ENCODE data around the gene ZMYND11.

The ZMYND11 gene

DNA sequence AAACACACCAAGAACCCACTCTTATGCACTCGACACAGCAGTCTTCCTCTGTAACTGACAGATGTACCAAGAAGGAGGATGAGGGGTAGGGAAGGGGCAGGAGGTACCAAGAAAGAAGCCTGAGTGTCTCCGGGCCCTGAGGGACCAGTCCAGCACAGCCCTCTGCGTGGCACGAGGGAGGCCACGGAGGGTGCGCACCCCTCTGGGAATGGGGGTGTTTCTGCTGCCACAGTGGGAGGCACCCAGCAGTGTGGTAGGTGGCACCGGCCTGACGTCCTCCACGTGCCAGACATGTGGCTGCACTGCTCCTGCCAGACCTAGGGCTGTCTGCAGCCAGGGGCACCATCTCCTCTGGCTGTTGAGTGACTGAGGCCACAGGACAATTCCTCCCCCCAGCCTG lies 154.3 kb downstream of the ZMYND11 start (continued):
- TF ChIP-seq ZNF274 (IDR thresholded peaks at IDR 0.05; ENCODE audit: low read length) = no peak
- TF ChIP-seq ZNF274 (tag by site-specific recombination; IDR thresholded peaks at IDR 0.05; ENCODE audit: borderline replicate concordance) = no peak
- no peak for TF ChIP-seq TCF7L2 (IDR thresholded peaks at IDR 0.05; ENCODE audit: borderline replicate concordance, low read depth, low read length)
- TF ChIP-seq GLIS1 (tag by site-specific recombination; IDR thresholded peaks at IDR 0.05) = no peak
- no peak for TF ChIP-seq ZNF157 (tag by site-specific recombination; IDR thresholded peaks at IDR 0.05)
- no peak for TF ChIP-seq MEIS1 (CRISPR knock-in tag; IDR thresholded peaks at IDR 0.05; ENCODE audit: borderline replicate concordance)
- no peak for TF ChIP-seq BCL11B (tag by site-specific recombination; IDR thresholded peaks at IDR 0.05; ENCODE audit: low read depth)
- TF ChIP-seq, protein P1, sequence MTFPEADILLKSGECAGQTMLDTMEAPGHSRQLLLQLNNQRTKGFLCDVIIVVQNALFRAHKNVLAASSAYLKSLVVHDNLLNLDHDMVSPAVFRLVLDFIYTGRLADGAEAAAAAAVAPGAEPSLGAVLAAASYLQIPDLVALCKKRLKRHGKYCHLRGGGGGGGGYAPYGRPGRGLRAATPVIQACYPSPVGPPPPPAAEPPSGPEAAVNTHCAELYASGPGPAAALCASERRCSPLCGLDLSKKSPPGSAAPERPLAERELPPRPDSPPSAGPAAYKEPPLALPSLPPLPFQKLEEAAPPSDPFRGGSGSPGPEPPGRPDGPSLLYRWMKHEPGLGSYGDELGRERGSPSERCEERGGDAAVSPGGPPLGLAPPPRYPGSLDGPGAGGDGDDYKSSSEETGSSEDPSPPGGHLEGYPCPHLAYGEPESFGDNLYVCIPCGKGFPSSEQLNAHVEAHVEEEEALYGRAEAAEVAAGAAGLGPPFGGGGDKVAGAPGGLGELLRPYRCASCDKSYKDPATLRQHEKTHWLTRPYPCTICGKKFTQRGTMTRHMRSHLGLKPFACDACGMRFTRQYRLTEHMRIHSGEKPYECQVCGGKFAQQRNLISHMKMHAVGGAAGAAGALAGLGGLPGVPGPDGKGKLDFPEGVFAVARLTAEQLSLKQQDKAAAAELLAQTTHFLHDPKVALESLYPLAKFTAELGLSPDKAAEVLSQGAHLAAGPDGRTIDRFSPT (tag by site-specific recombination; IDR thresholded peaks at IDR 0.05) = no peak
- TF ChIP-seq ZNF48 (tag by site-specific recombination; IDR thresholded peaks at IDR 0.05) = no peak
- TF ChIP-seq ZNF561 (tag by site-specific recombination; IDR thresholded peaks at IDR 0.05; ENCODE audit: borderline replicate concordance) = no peak
- TF ChIP-seq ZNF211 (tag by site-specific recombination; IDR thresholded peaks at IDR 0.05; ENCODE audit: low read depth) = no peak

DNA sequence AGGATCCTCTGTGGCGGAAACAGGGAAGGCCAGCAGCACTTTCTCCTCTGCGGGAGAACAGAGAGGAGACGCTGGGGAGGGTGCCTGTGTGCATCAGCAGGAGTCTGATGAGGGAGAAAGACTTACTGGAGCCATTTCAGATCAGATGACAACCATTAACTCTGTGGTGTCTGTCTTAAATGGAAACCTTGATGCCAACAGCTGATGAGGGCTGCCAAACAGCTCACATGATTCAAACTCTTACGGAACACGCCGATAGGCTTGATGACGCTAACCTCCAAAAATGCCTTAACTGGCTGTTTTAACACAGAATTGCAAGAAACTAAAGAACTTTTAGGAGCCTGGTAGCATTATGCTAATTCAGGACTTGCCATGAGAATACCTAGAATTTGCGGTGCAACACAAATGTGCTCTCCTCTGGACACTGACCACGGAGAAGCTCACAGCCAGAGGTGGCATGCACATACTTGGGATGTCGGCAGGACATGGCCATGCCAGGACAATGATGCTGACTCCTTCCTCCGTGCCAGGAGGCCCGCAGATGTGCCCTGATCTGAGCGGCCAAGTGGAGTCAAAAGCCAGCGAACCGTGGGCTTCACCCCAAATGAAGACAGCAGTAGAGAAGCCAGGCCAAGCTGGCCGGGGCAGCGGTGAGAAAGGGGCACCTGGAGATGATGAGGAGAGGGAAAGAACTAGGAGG lies 154.9 kb downstream of the ZMYND11 start:
- POLR2A ChIA-PET = no interaction called here
- Histone ChIP-seq H3K9me3 (ENCODE audit: control insufficient read depth, insufficient read depth, low read depth, low read length) (no peaks in the 10 kb centered on the region), H3K4me3 (ENCODE audit: low read depth, low read length) (no peak overlapping the region), H3K4me1 (ENCODE audit: control insufficient read depth, insufficient read depth, low read length) (no peaks in the 10 kb centered on the region), H3K27ac (ENCODE audit: extremely low read depth, low read depth, low read length) (no peak overlapping the region), H3K36me3 (ENCODE audit: control insufficient read depth in 2 of 2, insufficient read depth in 1 of 2, low read length in 2 of 2) (peaks cover 4 to 40% of the 10 kb centered on the region in 2 experiments; a peak in 2 of 3 replicates)
- CTCF ChIA-PET = interaction anchor here (0.6 kb wide), 1 partner anchor 96 kb away, joined by 4 read pairs; no protein-coding TSS in a partner anchor
- TF ChIP-seq, protein P2, sequence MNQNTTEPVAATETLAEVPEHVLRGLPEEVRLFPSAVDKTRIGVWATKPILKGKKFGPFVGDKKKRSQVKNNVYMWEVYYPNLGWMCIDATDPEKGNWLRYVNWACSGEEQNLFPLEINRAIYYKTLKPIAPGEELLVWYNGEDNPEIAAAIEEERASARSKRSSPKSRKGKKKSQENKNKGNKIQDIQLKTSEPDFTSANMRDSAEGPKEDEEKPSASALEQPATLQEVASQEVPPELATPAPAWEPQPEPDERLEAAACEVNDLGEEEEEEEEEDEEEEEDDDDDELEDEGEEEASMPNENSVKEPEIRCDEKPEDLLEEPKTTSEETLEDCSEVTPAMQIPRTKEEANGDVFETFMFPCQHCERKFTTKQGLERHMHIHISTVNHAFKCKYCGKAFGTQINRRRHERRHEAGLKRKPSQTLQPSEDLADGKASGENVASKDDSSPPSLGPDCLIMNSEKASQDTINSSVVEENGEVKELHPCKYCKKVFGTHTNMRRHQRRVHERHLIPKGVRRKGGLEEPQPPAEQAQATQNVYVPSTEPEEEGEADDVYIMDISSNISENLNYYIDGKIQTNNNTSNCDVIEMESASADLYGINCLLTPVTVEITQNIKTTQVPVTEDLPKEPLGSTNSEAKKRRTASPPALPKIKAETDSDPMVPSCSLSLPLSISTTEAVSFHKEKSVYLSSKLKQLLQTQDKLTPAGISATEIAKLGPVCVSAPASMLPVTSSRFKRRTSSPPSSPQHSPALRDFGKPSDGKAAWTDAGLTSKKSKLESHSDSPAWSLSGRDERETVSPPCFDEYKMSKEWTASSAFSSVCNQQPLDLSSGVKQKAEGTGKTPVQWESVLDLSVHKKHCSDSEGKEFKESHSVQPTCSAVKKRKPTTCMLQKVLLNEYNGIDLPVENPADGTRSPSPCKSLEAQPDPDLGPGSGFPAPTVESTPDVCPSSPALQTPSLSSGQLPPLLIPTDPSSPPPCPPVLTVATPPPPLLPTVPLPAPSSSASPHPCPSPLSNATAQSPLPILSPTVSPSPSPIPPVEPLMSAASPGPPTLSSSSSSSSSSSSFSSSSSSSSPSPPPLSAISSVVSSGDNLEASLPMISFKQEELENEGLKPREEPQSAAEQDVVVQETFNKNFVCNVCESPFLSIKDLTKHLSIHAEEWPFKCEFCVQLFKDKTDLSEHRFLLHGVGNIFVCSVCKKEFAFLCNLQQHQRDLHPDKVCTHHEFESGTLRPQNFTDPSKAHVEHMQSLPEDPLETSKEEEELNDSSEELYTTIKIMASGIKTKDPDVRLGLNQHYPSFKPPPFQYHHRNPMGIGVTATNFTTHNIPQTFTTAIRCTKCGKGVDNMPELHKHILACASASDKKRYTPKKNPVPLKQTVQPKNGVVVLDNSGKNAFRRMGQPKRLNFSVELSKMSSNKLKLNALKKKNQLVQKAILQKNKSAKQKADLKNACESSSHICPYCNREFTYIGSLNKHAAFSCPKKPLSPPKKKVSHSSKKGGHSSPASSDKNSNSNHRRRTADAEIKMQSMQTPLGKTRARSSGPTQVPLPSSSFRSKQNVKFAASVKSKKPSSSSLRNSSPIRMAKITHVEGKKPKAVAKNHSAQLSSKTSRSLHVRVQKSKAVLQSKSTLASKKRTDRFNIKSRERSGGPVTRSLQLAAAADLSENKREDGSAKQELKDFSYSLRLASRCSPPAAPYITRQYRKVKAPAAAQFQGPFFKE (tag by site-specific recombination; IDR thresholded peaks at IDR 0.05; ENCODE audit: borderline replicate concordance) = no peak
- no peak for TF ChIP-seq ZNF211 (tag by site-specific recombination; IDR thresholded peaks at IDR 0.05; ENCODE audit: low read depth)
- no peak for TF ChIP-seq ZFP3 (tag by site-specific recombination; IDR thresholded peaks at IDR 0.05; ENCODE audit: low read depth)
- TF ChIP-seq ZNF76 (tag by site-specific recombination; IDR thresholded peaks at IDR 0.05; ENCODE audit: borderline replicate concordance, low read depth) = no peak
- no peak for TF ChIP-seq MEIS1 (CRISPR knock-in tag; IDR thresholded peaks at IDR 0.05; ENCODE audit: borderline replicate concordance)
- TF ChIP-seq ZBTB17 (tag by site-specific recombination; IDR thresholded peaks at IDR 0.05) = no peak
- no peak for TF ChIP-seq ZNF830 (tag by site-specific recombination; IDR thresholded peaks at IDR 0.05; ENCODE audit: low read depth)
- TF ChIP-seq ZFP69B (tag by site-specific recombination; IDR thresholded peaks at IDR 0.05) = no peak
- TF ChIP-seq RBAK (tag by site-specific recombination; IDR thresholded peaks at IDR 0.05) = no peak
- no peak for TF ChIP-seq ZNF133 (tag by site-specific recombination; IDR thresholded peaks at IDR 0.05)
- TF ChIP-seq, protein P3, sequence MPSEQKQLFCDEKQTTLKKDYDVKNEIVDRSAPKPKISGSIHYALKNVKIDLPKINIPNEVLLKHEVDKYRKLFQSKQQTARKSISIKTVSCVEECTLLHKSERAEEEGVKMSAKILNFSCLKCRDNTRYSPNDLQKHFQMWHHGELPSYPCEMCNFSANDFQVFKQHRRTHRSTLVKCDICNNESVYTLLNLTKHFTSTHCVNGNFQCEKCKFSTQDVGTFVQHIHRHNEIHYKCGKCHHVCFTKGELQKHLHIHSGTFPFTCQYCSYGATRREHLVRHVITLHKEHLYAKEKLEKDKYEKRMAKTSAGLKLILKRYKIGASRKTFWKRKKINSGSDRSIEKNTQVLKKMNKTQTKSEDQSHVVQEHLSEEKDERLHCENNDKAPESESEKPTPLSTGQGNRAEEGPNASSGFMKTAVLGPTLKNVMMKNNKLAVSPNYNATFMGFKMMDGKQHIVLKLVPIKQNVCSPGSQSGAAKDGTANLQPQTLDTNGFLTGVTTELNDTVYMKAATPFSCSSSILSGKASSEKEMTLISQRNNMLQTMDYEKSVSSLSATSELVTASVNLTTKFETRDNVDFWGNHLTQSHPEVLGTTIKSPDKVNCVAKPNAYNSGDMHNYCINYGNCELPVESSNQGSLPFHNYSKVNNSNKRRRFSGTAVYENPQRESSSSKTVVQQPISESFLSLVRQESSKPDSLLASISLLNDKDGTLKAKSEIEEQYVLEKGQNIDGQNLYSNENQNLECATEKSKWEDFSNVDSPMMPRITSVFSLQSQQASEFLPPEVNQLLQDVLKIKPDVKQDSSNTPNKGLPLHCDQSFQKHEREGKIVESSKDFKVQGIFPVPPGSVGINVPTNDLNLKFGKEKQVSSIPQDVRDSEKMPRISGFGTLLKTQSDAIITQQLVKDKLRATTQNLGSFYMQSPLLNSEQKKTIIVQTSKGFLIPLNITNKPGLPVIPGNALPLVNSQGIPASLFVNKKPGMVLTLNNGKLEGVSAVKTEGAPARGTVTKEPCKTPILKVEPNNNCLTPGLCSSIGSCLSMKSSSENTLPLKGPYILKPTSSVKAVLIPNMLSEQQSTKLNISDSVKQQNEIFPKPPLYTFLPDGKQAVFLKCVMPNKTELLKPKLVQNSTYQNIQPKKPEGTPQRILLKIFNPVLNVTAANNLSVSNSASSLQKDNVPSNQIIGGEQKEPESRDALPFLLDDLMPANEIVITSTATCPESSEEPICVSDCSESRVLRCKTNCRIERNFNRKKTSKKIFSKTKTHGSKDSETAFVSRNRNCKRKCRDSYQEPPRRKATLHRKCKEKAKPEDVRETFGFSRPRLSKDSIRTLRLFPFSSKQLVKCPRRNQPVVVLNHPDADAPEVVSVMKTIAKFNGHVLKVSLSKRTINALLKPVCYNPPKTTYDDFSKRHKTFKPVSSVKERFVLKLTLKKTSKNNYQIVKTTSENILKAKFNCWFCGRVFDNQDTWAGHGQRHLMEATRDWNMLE (tag by site-specific recombination; conservative IDR thresholded peaks at IDR 0.05; ENCODE audit: low read depth) = no peak
- TF ChIP-seq ZNF132 (tag by site-specific recombination; IDR thresholded peaks at IDR 0.05; ENCODE audit: borderline replicate concordance) = no peak
- no peak for TF ChIP-seq ZNF404 (tag by site-specific recombination; IDR thresholded peaks at IDR 0.05)
